ENCODE data around the gene THOC6. TPM values are rescaled to one million over a fixed set of nuclear protein-coding genes. Genes with fewer than 3 reads are reported as not detected.
"Not testable (repeated sequence)": the region's sequence is repeated elsewhere in the genome, so short reads cannot be mapped to it uniquely, and the experiment has no call there.

THOC6 gene
- total RNA-seq, 1 donor from 2014 or later: 12.9 TPM

DNA sequence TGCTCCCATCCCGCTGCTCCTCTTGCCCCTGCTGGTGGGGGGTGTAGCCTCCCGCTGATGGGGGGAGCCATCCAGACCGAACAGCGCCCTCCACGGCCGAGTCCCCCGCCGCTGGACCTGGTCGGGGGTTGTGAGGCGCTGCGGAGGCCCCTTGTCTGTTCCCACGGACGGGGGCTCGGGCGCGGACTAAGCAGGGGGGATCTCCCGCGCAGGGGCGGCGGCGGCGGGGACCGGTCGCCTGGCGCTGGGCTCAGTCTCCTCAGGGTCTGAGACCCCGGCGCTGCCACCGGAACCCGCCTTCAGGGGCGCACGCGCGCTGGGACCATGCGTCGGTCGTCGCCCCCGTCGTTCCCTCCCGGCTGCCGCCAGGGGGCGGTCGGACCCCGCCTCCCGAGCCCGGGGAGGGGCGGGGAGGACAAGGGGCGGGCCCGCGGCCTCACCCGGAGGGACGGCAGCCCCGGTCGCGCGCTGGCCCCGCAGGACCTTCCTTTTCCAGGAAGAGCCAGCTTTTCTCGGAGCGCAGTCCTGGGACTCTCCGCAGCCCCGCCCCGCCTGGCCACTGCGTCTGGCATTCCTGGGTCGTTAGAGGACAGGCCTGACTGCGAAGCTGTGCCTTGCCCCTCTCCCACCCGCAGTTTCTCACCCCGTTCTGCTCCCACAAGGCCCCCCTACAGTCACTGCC is 35.3 kb downstream of the THOC6 start:
- DNase-seq (ENCODE audit: missing footprints) (peak; percentile 93), ATAC-seq (peak; percentile 95)
- intact Hi-C loops (cut with DNase I): loop anchor here (1.0 to 5.0 kb wide), 6 partner anchors 28 to 108 kb away; no protein-coding TSS in a partner anchor

DNA sequence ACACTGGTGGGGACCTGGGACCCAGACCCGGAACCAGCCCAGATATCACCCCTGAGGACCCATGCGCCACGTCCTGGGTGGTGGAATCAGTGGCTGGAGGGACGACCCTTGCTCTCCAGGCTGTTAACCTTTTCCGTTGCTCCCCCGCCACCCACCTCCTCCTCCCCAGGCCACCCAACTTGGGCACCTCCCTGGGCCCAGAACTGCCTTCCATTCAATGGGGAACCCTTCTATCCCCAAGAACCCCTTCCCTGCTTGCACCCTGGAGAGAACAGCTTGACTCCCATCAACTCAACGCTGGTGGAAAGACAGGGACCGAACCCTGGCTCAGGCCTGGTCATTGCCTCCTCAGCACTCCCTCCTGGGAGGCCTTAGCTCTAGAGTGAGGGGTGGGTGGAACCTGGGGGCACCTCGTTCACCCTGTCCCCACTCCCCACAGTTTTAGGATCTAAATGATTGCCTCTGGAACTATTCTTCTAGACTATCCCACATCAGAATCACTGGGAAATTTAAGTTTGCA is 35.9 kb downstream of the THOC6 start:
- intact Hi-C loops (cut with DNase I): loop anchor here (1.0 to 5.0 kb wide), 6 partner anchors 27 to 108 kb away; no protein-coding TSS in a partner anchor
- DNase-seq (ENCODE audit: missing footprints) (no peak), ATAC-seq (no peak)

DNA sequence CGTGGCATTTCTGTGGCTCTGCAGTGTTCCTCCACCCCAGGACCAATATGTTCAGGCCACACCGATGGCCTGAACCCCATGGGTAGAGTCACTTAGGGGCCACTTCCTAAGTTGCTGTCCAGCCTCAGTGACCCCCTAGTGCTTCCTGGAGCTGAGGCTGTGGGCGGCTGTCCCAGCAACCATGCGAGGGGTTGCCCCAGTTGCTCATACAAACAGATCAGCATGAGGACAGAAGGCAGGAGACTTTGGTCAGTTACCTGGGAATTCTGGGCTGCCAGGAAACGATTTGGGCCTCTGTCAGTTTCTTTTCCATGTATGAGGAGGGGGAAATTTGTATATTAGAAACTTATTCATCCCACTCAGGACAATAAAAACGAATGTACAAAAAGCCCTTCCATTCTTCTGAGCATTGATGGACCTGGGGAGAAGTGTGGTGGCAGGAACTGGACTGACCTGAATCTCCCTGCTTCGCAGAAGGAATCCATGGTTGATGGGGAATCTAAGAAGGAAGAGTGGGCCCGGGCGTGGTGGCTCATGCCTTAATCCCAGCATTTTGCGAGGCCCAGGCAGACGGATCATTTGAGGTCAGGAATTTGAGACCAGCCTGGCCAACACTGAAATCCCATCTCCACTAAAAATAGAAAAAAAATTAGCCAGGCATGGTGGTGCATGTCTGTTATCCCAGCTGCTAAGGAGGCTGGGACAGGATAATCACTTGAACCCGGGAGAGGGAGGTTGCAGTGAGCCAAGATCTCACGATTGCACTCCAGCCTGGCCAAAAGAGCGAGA is 36.7 kb downstream of the THOC6 start:
- intact Hi-C loops (cut with DNase I): no loop called here
- no peak for ATAC-seq
- DNase-seq (ENCODE audit: missing footprints): no peak

DNA sequence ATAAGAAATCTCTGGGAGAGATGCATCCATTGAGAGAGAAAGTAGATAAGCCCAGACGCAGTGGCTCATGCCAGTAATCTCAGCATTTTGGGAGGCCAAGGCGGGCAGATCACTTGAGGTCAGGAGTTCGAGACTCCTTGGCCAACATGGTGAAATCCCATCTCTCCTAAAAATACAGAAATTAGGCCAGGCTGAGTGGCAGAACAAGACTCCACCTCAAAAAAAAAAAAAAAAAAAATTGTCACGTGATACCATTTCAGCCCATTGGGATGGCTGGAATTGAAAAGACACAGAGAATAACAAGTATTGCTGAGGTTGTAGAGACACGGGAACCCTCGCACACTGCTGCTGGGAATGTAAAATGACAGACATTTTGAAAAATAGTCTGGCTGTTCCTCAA is 38.7 kb downstream of the THOC6 start:
- ATAC-seq (no peak), DNase-seq (ENCODE audit: missing footprints) (no peak)
- intact Hi-C loops (cut with DNase I): no loop called here

DNA sequence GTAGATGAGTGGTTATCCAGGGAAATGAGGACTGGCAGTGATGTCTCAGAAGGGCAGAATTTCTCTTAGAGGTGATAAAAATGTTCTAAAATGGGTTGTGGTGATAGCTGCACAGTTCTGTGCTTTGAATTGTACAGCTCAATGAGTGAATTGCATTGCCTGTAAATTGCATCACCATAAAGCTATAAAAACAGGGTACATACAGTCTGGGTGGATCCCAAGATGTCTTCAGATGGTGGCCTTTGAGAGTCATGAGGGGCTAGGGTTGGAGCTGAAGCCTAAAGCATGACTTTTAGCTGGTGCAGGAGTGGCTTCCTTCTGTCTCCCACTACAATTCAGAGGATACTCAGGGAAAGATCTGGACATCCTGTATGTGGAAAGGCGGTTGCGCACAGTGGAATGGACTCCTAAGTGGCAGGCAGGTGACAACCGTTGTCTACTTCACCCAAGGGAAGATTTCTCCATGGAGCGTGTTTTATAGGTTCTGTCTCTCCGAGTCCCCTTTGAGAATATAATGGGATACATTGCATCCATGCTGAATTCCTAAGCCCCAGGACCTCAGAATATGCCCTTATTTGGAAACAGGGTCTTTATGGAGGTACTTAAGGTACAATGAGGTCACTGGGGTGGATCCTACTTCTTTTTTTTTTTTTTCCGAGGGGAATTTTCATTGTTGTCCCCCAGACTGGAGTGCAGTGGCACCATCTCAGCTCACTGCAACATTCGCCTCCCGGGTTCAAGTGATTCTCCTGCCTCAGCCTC is 40.0 kb downstream of the THOC6 start:
- ATAC-seq (no peak), DNase-seq (ENCODE audit: missing footprints) (no peak)
- intact Hi-C loops (cut with DNase I): no loop called here

DNA sequence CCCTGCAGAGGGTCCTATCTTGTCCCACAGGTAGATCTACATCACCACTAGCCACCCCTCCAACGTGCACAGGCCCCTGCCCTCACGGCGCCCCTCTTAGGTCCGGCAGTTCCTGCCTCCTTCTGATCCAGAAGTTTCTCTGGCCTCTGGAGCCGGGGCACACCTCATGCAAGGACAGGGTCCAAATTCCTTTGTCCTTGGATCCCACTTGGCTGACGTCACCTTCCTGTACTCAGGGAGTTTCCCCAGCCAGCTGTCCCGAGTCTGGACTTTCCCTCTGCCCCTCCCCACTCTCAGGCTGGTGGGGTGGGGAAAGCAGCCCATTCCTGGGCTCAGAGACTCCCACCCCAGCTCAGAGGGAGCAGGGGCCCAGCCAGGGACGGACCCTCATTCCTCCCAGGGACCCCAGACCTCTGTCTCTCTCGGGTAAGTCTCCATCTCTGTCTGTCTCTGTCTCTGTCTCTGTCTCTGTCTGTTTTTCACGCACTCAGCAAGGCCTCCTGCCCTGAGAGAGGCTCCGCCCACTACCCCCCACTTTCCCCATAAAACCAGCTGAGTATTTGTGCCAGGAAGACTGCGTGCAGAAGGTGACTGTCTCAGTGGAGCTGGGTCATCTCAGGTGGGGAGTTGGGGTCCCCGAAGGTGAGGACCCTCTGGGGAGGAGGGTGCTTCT is 41.4 kb downstream of the THOC6 start, which contains the start of gene IL32:
Gene IL32, plus strand, starts transcription at position 572 of the 673 bp plus-strand sequence. CDS start 172 bp downstream, outside the sequence.
- intact Hi-C loops (cut with DNase I): no loop called here
- DNase-seq (ENCODE audit: missing footprints) (no peak), ATAC-seq (peak; percentile 73)

DNA sequence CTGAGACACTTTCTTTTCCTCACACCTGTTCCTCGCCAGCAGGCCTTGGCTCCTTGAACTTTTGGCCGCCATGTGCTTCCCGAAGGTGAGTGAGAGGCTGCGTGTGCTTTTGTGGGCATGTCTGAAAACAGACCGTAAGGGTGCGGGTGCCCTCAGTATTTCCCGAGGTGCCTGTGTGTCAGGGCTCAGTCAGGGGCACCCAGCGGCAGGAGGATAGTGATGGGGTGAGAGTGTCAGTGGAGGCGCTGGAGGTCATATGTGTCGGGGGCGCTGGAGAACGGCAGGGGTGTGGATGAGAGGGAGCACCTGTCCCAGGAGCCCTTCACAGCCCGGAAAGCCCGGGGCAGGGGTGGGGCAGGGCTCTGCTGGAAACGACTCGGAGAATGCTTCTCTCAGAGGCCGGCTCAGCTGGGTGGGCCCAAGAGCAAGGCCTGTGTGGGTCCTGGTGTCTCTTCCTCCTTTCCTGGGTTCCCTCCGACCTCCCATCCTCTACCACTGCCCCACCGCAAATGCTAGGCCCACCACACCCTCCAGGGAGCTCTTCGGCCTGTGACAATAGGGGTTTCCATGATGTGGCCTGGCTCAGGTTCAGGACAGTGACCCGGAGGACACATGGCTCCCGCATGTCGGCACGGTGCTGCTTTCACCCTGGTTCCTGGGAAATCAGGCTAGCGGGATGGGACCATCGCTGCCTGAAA is 42.1 kb downstream of the THOC6 start:
- ATAC-seq: no peak
- DNase-seq (ENCODE audit: missing footprints): no peak
- intact Hi-C loops (cut with DNase I): no loop called here

DNA sequence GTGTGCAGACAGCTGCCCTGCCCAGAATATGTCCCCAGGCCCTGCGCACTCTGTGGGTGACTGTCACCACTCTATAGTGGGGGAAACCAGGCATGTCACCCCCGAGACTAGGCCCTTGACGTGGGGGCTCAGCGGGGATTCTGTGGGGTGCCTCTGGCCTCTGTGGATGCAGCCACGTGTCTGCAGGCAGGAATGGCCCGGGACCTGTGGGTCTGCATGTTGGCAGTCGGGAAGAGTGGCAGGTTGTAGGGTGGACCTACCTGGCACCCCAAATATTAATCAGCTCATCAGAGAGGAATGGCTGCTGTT is 42.6 kb downstream of the THOC6 start:
- no peak for ATAC-seq
- peak; percentile 47 for DNase-seq (ENCODE audit: missing footprints)
- intact Hi-C loops (cut with DNase I): no loop called here

DNA sequence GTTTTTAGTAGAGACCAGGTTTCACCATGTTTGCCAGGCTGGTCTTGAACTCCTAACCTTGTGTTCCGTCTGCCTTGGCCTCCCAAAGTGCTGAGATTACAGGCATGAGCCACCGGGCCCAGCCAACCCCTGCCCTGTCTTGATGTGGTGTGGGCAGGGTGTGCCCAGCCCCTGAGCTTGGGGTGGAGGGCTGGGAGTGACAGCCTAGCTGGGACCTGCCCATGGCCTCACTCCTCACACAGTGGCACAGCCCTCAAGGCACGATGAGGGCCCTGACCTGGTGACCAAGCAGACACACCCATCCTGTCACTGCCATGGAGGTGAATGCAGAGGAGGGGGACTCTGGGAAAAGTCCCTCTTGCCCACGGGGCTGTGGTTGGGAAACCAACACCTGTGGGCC is 44.7 kb downstream of the THOC6 start:
- intact Hi-C loops (cut with DNase I): no loop called here
- ATAC-seq (no peak), DNase-seq (ENCODE audit: missing footprints) (no peak)

DNA sequence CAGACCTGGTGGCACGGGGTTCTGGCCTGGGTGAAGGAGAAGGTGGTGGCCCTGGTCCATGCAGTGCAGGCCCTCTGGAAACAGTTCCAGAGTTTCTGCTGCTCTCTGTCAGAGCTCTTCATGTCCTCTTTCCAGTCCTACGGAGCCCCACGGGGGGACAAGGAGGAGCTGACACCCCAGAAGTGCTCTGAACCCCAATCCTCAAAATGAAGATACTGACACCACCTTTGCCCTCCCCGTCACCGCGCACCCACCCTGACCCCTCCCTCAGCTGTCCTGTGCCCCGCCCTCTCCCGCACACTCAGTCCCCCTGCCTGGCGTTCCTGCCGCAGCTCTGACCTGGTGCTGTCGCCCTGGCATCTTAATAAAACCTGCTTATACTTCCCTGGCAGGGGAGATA is 45.3 kb downstream of the THOC6 start:
- intact Hi-C loops (cut with DNase I); ATAC-seq: not testable (repeated sequence)

DNA sequence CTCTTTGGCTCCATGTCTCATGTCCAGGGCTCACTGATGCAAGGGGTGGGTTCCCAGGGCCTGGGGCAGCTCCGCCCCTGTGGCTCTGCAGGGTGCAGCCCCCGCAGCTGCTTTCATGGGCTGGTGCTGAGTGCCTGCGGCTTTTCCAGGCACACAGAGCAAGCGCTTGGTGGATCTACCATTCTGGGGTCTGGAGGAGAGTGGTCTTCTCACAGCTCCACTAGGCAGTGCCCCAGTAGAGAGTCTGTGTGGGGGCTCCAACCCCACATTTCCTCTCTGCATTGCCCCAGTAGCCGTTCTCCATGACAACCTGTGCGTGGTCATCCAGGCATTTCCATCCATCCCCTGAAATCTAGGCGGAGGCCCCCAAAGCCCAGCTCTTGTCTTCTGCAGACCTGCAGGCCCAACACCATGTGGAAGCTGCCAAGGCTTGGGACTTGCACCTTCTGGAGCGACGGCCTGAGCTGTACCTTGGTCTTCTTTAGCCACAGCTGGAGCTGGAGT is 46.8 kb downstream of the THOC6 start:
- DNase-seq (ENCODE audit: missing footprints) (no peak), ATAC-seq (no peak)
- intact Hi-C loops (cut with DNase I): no loop called here

More for the DNA sequence above, 45.3 kb downstream of the THOC6 start:
- DNase-seq (ENCODE audit: missing footprints): not testable (repeated sequence)

DNA sequence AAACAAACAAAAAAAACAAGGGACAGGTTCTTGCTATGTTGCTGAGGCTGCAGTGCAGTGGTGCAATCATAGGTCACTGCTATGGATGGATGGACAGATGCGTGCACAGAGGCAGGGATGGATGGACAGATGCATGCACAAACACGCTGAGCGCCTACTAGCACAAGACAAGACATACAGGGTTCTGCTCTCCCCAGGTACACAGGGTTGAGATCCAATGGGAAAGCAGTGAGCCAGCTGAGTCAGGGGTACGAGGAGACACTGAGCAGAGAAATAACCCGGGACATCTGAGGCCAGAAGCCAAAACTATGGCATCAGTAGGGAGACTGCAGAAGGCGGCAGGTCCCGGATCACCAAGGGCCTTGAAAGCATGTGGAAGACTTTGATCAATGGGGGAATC is 47.8 kb downstream of the THOC6 start:
- intact Hi-C loops (cut with DNase I): no loop called here
- DNase-seq (ENCODE audit: missing footprints) (no peak), ATAC-seq (no peak)

DNA sequence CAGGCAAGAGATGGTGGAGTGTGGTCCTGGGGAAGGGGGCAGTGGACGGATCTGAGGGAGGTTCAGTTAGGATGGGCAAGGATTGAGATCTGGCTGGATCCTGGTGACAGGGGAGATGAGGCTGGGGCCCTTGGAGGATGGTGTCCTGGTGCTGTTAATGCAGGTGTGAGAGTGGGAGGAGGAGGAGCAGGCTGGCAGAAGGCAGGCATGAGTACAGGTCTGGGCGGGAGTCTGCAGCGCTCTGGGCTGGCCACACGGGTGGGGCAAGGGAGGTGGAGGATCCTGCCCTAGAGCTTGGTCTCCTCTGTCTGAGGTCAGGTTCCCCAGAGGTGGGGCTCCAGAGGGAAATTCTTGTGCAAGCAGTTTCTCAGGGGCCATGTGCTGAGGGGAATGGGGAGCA is 48.3 kb downstream of the THOC6 start:
- DNase-seq (ENCODE audit: missing footprints); intact Hi-C loops (cut with DNase I); ATAC-seq: not testable (repeated sequence)

DNA sequence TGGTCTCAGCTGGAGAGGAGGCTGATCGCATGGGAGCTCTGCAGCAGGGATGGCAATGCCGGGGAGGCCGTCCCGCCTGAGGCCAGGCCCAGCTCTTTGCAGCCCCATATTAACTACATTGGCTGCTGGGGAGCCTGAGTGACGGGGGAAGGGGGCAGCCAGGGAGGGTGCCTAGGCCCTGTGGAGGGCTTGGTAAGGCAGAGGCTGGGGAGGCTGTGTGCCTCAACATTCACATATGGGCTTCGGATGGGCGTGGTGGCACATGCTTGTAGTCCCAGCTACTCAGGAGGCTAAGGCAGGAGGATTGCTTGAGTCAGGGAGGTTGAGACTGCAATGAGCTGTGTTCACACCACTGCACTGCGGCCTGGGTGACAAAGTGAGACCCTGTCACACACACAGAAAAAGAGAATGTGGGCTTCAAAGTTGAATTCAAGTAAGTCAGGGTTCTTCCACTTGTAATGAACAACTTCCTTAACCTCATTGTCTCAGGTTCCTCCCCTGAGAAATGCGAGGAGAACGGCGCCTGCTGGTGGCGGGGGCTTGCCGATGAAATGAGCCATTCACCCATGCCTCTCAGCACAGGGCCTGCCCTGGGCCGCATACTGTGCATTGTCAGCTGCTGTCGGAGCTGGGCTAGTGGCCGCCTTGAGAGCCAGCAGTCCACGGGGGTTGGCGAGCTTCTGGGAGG is 48.9 kb downstream of the THOC6 start:
- ATAC-seq; DNase-seq (ENCODE audit: missing footprints); intact Hi-C loops (cut with DNase I): not testable (repeated sequence)

DNA sequence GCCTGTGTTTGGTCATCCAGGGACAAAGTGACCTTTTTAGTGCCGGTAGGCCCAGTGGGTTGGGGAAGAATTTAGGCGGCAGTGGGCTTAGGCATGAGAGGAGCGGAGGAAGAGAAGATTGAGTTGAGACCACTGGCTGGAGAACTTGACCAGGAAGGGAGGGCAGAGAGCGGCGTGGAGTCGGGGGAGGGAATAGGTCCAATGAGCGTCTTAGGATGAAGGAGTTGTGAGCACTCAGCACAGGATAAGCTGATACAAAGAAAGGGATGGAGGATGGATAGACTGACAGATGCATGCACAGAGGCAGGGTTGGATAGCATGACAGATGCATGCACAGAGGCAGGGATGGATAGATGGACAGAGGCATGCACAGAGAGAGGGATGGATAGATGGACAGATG is 49.6 kb downstream of the THOC6 start:
- DNase-seq (ENCODE audit: missing footprints): no peak

DNA sequence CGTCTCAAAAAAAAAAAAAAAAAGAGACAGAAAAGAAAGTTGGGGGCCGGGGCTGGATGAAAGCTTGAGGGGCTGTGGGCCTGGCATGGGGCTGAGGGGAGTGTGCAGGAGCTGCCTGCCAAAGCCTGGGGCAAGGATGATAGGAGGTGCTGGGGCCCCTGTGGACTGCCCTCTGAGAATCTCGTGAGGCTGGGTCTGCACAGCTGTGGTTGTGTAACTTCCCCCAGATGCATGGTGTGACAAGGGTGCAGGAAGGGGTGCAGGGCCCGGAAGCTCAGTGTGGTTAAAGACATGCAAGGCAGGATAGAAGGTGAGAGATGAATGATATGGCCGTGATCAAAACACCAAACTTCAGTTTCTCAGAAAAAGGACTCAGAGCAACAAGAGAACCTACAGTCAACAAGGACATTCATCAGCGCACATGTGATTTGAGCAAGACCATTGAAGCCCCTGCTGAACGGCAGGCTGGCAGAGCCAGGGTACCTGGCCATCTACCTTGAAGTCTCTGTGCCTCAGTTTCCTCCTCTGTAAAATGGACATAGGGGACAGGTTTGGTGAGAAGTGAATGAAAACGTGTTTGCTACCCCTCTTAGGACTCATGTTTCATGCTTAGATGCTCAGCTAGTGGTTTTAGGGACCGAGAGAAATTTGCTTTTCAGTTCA is 51.2 kb downstream of the THOC6 start:
- peak; percentile 84 for DNase-seq (ENCODE audit: missing footprints)
- intact Hi-C loops (cut with DNase I): no loop called here
- peak; percentile 29 for ATAC-seq

More for the DNA sequence above, 49.6 kb downstream of the THOC6 start:
- ATAC-seq: no peak
- intact Hi-C loops (cut with DNase I): no loop called here

DNA sequence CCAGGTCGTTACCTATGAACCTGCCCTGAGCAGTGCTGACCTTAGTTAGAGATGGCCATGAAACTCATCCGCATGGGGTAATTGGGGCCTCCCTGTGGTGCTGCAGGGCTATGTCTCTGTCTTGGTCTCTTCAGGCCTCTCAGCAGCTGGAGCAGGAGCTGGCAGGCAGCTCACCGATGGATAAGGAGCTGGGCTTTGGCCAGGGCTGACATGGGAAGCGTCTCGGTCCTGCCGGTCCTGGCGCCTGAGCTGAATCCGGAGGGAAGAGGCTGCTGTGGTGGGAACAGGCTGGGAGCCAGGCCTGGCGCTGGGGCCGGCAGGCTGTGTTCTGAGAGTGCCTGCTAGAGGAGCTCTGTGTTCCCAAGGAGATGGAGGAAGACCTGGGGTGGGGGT is 51.7 kb downstream of the THOC6 start:
- ATAC-seq (peak; percentile 72), DNase-seq (ENCODE audit: missing footprints) (no peak)
- intact Hi-C loops (cut with DNase I): no loop called here
